HG02759 (cell line): ENCODE data around the gene LGI4.

Experiments
- ATAC-seq: cut with Tn5 transposase; IDR thresholded peaks from one replicate; pipeline ENCODE4 v1.9.1; 2021; ENCODE audit warnings: mild to moderate bottlenecking, moderate library complexity; ENCODE audit not compliant: unreplicated experiment

LGI4 gene

GRCh38 chr19:35134601-35135242 lies at the start of gene LGI4:
Gene LGI4 (minus strand): TSS chr19:35135059. CDS start chr19:35134680, 379 bp downstream.
- ATAC-seq = no peak

DNA sequence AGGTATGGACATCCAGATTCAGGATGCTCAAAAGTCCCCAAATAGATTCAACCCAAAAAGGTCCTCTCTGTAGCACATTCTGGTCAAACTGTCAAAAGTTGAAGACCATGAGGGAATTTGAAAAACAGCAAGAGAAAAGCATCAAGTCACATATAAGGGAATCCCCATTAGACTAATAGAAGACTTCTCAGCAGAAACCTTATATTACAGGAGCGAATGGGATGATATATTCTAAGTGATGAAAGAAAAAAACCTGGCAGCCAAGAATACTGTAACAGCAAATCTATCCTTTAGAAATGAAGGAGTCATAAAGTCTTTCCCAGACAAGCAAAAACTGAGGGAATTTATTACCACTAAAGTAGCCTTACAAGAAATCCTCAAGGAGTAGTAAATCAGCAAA lies 49.4 kb upstream of the LGI4 start:
- no peak for ATAC-seq

DNA sequence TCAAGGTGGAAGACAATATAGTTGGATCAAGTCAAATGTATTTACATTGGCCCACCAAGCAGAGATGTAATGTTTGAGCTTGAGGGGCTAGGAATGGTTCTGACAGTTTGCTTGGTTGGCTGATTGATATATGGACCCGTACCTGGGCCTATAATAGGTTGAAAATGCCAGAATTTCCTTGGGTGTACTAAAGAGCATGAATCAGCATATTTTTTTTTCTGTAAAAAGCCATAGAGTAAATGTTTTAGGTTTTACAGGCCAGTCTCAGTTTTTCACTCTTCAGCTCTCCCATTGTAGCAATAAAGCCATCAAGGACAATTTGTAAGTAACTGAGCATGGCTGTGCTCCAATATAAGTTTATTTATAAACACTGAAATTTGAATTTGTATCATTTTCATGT lies 46.5 kb upstream of the LGI4 start:
- no peak for ATAC-seq

DNA sequence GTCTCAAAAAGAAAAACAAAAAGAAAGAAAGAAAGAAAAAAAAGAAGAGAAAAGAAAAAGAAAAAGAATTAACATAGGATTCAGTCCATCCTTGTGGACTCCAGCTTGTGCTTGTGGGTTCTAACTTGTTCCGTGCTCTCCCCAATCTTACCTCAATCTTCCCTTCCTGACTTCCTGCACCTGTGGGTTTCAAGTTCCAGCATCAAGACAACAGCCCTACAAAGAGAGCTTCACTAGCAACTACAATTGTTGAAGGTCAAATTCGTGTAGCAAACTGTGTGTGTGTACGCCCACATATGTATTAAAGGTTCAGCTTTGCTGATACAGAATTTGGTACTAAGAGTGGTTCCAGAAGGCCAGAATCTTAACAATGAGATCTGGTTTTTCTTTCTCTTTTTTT lies 45.0 kb upstream of the LGI4 start:
- no peak for ATAC-seq

DNA sequence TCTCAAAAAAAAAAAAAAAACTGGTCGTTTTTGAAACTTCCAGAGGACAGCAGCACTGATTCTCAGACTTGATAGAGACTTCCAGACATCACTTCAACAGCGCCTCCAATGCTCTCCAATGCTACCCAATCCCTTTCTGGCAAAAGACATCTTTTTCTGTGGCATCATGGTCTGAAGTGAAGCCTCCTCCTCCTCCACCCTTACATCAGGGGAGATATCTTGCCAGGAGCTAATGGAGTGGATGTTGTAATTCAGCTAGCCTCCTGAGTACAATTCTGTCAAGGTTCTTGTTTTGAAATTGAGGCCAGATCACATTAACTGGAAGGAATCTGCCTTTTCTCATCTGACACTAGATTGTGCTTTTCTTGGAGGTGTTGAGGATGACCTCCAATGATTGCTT lies 43.8 kb upstream of the LGI4 start:
- no peak for ATAC-seq

- no peak for ATAC-seq
Observed at GRCh38 chr19:35177377-35178274, 42.8 kb upstream of the LGI4 start.

GRCh38 chr19:35176181-35176570 lies 41.3 kb upstream of the LGI4 start:
- no peak for ATAC-seq

DNA sequence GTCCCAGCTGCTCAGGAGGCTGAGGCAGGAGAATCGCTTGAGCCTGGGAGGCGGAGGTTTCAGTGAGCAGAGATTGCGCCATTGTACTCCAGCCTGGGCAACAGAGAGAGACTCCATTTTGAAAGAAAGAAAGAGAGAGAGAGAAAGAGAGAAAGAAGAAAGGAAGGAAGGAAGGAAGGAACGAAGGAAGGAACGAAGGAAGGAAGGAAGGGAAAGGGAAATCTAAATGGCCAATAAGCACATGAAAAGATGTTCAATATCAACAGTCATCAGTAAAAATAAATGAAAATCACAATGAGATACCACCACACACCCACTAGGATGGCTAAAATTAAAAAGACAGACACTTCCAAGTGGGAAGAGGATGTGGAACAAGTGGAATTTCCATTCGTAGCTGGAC lies 39.4 kb upstream of the LGI4 start:
- ATAC-seq = no peak

GRCh38 chr19:35171730-35172129 lies 36.9 kb upstream of the LGI4 start:
- ATAC-seq = no peak

DNA sequence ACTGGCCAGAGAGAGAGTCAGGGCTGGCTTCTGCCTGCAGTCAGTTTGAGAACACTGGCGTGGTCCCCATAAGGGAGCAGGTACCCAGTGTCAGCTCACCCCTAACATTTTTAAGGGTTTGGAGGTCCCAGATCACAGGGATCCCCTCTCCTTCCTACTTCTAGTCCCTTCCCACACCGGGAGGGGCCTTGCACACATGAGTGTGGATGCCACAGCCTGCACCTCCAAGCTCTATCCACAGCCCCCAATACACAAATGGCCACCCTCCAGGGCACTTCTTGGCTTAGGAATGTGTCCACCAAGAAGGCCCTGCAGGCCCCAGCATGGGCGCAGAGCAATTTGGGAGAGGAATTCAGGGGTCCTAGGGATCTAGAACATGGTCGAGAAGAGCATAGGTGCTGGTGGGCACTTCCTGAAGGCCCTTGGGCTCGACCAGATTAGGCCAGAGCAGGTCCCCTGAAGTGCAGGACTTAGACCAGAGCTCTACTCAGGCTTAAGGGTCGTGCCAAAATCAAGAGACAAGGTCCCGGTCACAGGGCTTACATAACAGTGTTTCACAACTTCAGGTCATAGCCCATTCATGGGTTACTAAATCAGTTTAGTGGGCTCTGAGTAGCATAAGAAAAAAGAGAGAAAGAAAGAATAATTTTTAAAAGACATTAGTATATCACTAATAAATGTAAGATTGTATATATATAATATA lies 35.7 kb upstream of the LGI4 start:
- no peak for ATAC-seq

DNA sequence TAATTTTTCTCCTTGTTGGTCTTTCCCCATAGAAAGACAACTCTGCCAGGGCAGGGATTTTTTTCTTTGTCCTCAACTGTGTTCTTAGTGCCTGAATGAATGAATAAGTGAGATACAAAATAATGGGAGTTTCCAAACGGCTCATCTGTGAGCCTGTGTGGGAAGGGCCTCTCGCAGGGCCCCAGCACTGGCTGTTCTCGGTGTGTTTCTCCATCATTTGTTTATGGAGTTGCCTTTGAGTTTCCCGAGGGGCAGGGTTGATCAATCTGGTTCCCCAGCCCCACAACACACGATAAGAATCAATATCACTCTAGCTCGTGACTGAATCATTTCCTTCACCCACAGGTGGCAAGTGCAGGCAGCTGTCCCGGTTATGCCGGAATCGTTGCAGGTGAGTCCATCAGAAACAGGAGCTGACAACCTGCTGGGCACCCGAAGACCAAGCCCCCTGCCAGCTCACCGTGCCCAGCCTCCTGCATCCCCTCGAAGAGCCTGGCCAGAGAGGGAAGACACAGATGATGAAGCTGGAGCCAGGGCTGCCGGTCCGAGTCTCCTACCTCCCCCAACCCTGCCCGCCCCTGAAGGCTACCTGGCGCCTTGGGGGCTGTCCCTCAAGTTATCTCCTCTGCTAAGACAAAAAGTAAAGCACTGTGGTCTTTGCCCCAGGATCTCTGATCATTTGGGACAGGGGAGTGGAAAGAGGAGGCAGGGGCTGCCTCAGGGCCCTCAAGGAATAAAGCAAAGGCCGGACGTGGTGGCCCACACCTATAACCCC lies 34.5 kb upstream of the LGI4 start:
- no peak for ATAC-seq

DNA sequence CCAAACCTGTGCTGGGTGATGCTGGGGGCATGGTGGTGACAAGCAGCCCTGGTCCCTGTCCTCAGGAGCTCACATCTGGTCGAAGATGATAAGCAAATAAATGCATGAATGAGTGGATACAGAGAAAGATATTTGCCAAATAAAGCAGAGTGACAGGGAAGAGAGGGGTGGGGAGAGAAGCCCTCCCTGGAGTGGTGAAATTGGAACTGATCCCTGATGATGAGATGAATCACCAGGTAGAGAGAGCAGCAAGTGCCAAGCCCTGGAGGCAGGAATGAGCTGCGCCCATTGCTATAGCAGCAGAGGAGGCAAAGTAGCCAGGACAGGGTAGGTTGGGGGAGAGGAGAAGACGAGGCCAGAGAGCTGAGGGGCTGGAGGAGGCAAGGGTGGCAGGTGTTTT lies 33.3 kb upstream of the LGI4 start:
- no peak for ATAC-seq

- no peak for ATAC-seq
Observed at GRCh38 chr19:35167251-35168119, 32.6 kb upstream of the LGI4 start.

GRCh38 chr19:35166100-35167063 lies 31.5 kb upstream of the LGI4 start:
- ATAC-seq = no peak

- ATAC-seq = no peak
Observed at GRCh38 chr19:35165200-35166058, 30.6 kb upstream of the LGI4 start.

GRCh38 chr19:35164418-35164817 lies 29.6 kb upstream of the LGI4 start:
- no peak for ATAC-seq

GRCh38 chr19:35162471-35163326 lies 27.8 kb upstream of the LGI4 start:
- ATAC-seq = no peak
